Right lung (tissue), 5 donors: Measurements from ENCODE around the gene BICRA. TPM values are rescaled to one million over a fixed set of nuclear protein-coding genes. Genes with fewer than 3 reads are reported as not detected.
"Not testable (repeated sequence)": the region's sequence is repeated elsewhere in the genome, so short reads cannot be mapped to it uniquely, and the experiment has no call there.

Experiments
- DNase-seq, 2 donors: peaks; one replicate each; pipeline ENCODE4 v3.0.0-alpha.2; 2013
- polyA plus RNA-seq, 5 donors: library from polyadenylated mRNA; unstranded; fragments of 120-200 nt; gene quantifications; one replicate each; pipeline versions ENCODE4 v1.2.1 to v1.2.3, GENCODE V29; 2013; ENCODE audit warnings: inconsistent platforms in 1 of 5, low replicate concordance in 1 of 5; ENCODE audit not compliant: insufficient read length in 5 of 5, insufficient read depth in 1 of 5

Gene BICRA
- polyA plus RNA-seq, 5 donors = 11.7 to 17.2 (median 15.6) TPM

- DNase-seq = no peak
Observed at GRCh38 chr19:47658431-47659348, 49.8 kb downstream of the BICRA start.

- DNase-seq = no peak
Observed at GRCh38 chr19:47660435-47660832, 51.5 kb downstream of the BICRA start.

GRCh38 chr19:47661161-47661560, 52.2 kb downstream of the BICRA start:
- no peak for DNase-seq

GRCh38 chr19:47661611-47662010, 52.7 kb downstream of the BICRA start:
- DNase-seq = no peak

GRCh38 chr19:47663435-47663910, 54.5 kb downstream of the BICRA start:
- peak in 1 of 2 donors; percentile 12 for DNase-seq

- peak; percentile 31 to 56 for DNase-seq
Observed at GRCh38 chr19:47663911-47664771, 55.2 kb downstream of the BICRA start.

GRCh38 chr19:47668556-47668955, 59.6 kb downstream of the BICRA start:
- DNase-seq = not testable (repeated sequence)

- no peak for DNase-seq
Observed at GRCh38 chr19:47670736-47671135, 61.8 kb downstream of the BICRA start.

- DNase-seq = no peak
Observed at GRCh38 chr19:47671499-47671898, 62.6 kb downstream of the BICRA start.

GRCh38 chr19:47673426-47673825, 64.5 kb downstream of the BICRA start:
- no peak for DNase-seq

- no peak for DNase-seq
Observed at GRCh38 chr19:47674548-47674947, 65.6 kb downstream of the BICRA start.

GRCh38 chr19:47675271-47675670, 66.3 kb downstream of the BICRA start:
- DNase-seq = no peak

GRCh38 chr19:47675859-47676258, 66.9 kb downstream of the BICRA start:
- no peak for DNase-seq

GRCh38 chr19:47676811-47677210, 67.9 kb downstream of the BICRA start:
- no peak for DNase-seq

GRCh38 chr19:47679251-47679900, 70.4 kb downstream of the BICRA start:
- DNase-seq = no peak

- DNase-seq = no peak
Observed at GRCh38 chr19:47679922-47680857, 71.3 kb downstream of the BICRA start.

- DNase-seq = no peak
Observed at GRCh38 chr19:47680858-47681332, 72.0 kb downstream of the BICRA start.

GRCh38 chr19:47681388-47681787, 72.5 kb downstream of the BICRA start:
- no peak for DNase-seq

- no peak for DNase-seq
Observed at GRCh38 chr19:47681936-47682335, 73.0 kb downstream of the BICRA start.

- no peak for DNase-seq
Observed at GRCh38 chr19:47682939-47683338, 74.0 kb downstream of the BICRA start.
